GM23338 (cell line): ENCODE data around the gene ARHGAP42. TPM values are rescaled to one million over a fixed set of nuclear protein-coding genes. Genes with fewer than 3 reads are reported as not detected.
A peak's percentile ranks its signal among the peaks of the same experiment; 100 is the strongest.

Experiments used
- ATAC-seq: fragments of 200-7000 bp; cut with Tn5 transposase; 3 replicates; pipeline ENCODE4 v1.9.1; 2020
- DNase-seq: peaks from one replicate; pipeline ENCODE4 v3.0.0-alpha.2; 2015; ENCODE audit warnings: low spot score
- H2AFZ ChIP-seq: fragments of 200-600 bp; sonication (generic); 2 replicates; pipeline ENCODE4 v1.8.0; 2016; ENCODE audit warnings: antibody characterized with exemption, mild to moderate bottlenecking, moderate library complexity
- H3F3A ChIP-seq: fragments of 200-600 bp; sonication (generic); replicated peaks from 2 replicates; pipeline ENCODE4 v1.8.0; 2017; ENCODE audit warnings: antibody characterized with exemption, mixed run types, low read depth
- H3K27ac ChIP-seq: fragments of 200-600 bp; sonication (generic); 2 replicates; pipeline ENCODE4 v1.6.1; 2016; ENCODE audit warnings: low read depth
- H3K27me3 ChIP-seq: fragments of 200-600 bp; sonication (generic); 2 replicates; pipeline ENCODE4 v1.8.0; 2016; ENCODE audit warnings: mild to moderate bottlenecking, mixed run types, moderate library complexity; ENCODE audit not compliant: insufficient read depth
- H3K36me3 ChIP-seq: fragments of 200-600 bp; sonication (generic); 2 replicates; pipeline ENCODE4 v1.8.0; 2016; ENCODE audit warnings: mild to moderate bottlenecking; ENCODE audit not compliant: insufficient read depth
- H3K4me1 ChIP-seq: fragments of 200-600 bp; sonication (generic); 2 replicates; pipeline ENCODE4 v1.8.0; 2016; ENCODE audit warnings: mild to moderate bottlenecking, moderate library complexity; ENCODE audit not compliant: insufficient read depth
- H3K4me2 ChIP-seq: fragments of 200-600 bp; sonication (generic); 2 replicates; pipeline ENCODE4 v1.7.1; 2017; ENCODE audit warnings: mixed run types
- H3K4me3 ChIP-seq: fragments of 200-600 bp; sonication (generic); 2 replicates; pipeline ENCODE4 v1.6.1; 2016; ENCODE audit warnings: mixed run types
- H3K79me2 ChIP-seq: fragments of 200-600 bp; sonication (generic); replicated peaks from 2 replicates; pipeline ENCODE4 v1.8.0; 2017; ENCODE audit warnings: mild to moderate bottlenecking; ENCODE audit not compliant: insufficient read depth
- H3K9me2 ChIP-seq: fragments of 200-600 bp; sonication (generic); 2 replicates; pipeline ENCODE4 v1.8.0; 2017; ENCODE audit not compliant: insufficient read depth
- H4K20me1 ChIP-seq: fragments of 200-600 bp; sonication (generic); replicated peaks from 2 replicates; pipeline ENCODE4 v1.8.0; 2017; ENCODE audit warnings: mild to moderate bottlenecking; ENCODE audit not compliant: insufficient read depth
- H3K27ac Mint-ChIP-seq: 2 replicates; pipeline ENCODE4 v1.8.0; 2020; ENCODE audit warnings: inconsistent platforms, mild to moderate bottlenecking, moderate library complexity, mixed read lengths
- H3K27me3 Mint-ChIP-seq: 3 replicates; pipeline ENCODE4 v1.8.0; 2022; ENCODE audit warnings: low read depth, mild to moderate bottlenecking, moderate library complexity, mixed read lengths, inconsistent platforms; ENCODE audit not compliant: insufficient read depth, poor library complexity
- H3K36me3 Mint-ChIP-seq: 3 replicates; pipeline ENCODE4 v1.8.0; 2021; ENCODE audit warnings: low read depth, mild to moderate bottlenecking, inconsistent platforms, moderate library complexity, mixed read lengths
- H3K4me1 Mint-ChIP-seq: 3 replicates; pipeline ENCODE4 v1.8.0; 2020; ENCODE audit warnings: mild to moderate bottlenecking, inconsistent platforms, mixed read lengths
- H3K4me3 Mint-ChIP-seq: 3 replicates; pipeline ENCODE4 v1.8.0; 2021; ENCODE audit warnings: moderate library complexity, mild to moderate bottlenecking, inconsistent platforms, mixed read lengths
- H3K9me3 Mint-ChIP-seq: 3 replicates; pipeline ENCODE4 v1.8.0; 2020; ENCODE audit warnings: moderate library complexity, mild to moderate bottlenecking, inconsistent platforms, mixed read lengths
- CREB1 ChIP-seq: fragments of 250-450 bp; sonication (Bioruptor Pico); IDR thresholded peaks from 2 replicates; pipeline ENCODE4 v1.5.0; 2020; ENCODE audit warnings: low read depth, mild to moderate bottlenecking, moderate library complexity
- POLR2AphosphoS5 ChIP-seq: IDR thresholded peaks from 2 replicates; pipeline ENCODE4 v1.6.1; 2016; ENCODE audit warnings: antibody characterized with exemption, low read depth
- polyA plus RNA-seq: library from polyadenylated mRNA; unstranded; fragments of >200 nt; fragmentation: Nextera tagmentation; extraction: Ambion mirVana; gene quantifications from 2 replicates; pipeline ENCODE4 v1.2.1, GENCODE V29; 2016
- total RNA-seq: library from RNA; depleted of rRNA; stranded (reverse); fragments of >200 nt; shearing (Covaris generic); gene quantifications from 2 replicates; pipeline ENCODE4 v1.2.3, GENCODE V29; 2014
- TF ChIP-seq, protein P1 (sequence below): fragments of 250-450 bp; sonication (Bioruptor Pico); IDR thresholded peaks from 2 replicates; pipeline ENCODE4 v1.5.0; 2020; ENCODE audit warnings: mild to moderate bottlenecking, moderate library complexity

Gene ARHGAP42
- total and polyA plus RNA-seq, 2 experiments from 2014 or later: 23.7 to 35.7 TPM

- no peaks in the 10 kb centered on the region; the same call in 2 of the 3 replicates for H3K9me3 Mint-ChIP-seq
- peaks cover 13% of the 10 kb centered on the region for H3K4me1 ChIP-seq
- H2AFZ ChIP-seq: no peak overlapping the region
Observed at GRCh38 chr11:100676901-100677300, 10.2 kb upstream of the ARHGAP42 start.

More at GRCh38 chr11:100676901-100677300, 10.2 kb upstream of the ARHGAP42 start:
- Histone ChIP-seq H4K20me1 (no peaks in the 10 kb centered on the region), H3K27me3 (no peaks in the 10 kb centered on the region), H3K27ac (peak overlapping the region; percentile 77; the same call in 1 of the 2 replicates), H3K79me2 (no peaks in the 10 kb centered on the region), H3F3A (no peaks in the 10 kb centered on the region), H3K36me3 (no peaks in the 10 kb centered on the region), H3K4me3 (no peak overlapping the region), H3K9me2 (no peaks in the 10 kb centered on the region), H3K4me2 (peak overlapping the region; percentile 27; the same call in 1 of the 2 replicates)
- Mint-ChIP-seq H3K4me3 (0 out of 3 replicates have a peak overlapping the region, but pooled peaks have one; percentile 3), H3K27me3 (peaks cover 6% of the 10 kb centered on the region), H3K27ac (peak overlapping the region; percentile 97), H3K36me3 (no peaks in the 10 kb centered on the region), H3K4me1 (peaks cover 24% of the 10 kb centered on the region)
- DNase-seq: peak; percentile 95
- TF ChIP-seq POLR2AphosphoS5 (no peak), CREB1 (CRISPR knock-in tag) (peak; percentile 59)
- TF ChIP-seq, protein P1, sequence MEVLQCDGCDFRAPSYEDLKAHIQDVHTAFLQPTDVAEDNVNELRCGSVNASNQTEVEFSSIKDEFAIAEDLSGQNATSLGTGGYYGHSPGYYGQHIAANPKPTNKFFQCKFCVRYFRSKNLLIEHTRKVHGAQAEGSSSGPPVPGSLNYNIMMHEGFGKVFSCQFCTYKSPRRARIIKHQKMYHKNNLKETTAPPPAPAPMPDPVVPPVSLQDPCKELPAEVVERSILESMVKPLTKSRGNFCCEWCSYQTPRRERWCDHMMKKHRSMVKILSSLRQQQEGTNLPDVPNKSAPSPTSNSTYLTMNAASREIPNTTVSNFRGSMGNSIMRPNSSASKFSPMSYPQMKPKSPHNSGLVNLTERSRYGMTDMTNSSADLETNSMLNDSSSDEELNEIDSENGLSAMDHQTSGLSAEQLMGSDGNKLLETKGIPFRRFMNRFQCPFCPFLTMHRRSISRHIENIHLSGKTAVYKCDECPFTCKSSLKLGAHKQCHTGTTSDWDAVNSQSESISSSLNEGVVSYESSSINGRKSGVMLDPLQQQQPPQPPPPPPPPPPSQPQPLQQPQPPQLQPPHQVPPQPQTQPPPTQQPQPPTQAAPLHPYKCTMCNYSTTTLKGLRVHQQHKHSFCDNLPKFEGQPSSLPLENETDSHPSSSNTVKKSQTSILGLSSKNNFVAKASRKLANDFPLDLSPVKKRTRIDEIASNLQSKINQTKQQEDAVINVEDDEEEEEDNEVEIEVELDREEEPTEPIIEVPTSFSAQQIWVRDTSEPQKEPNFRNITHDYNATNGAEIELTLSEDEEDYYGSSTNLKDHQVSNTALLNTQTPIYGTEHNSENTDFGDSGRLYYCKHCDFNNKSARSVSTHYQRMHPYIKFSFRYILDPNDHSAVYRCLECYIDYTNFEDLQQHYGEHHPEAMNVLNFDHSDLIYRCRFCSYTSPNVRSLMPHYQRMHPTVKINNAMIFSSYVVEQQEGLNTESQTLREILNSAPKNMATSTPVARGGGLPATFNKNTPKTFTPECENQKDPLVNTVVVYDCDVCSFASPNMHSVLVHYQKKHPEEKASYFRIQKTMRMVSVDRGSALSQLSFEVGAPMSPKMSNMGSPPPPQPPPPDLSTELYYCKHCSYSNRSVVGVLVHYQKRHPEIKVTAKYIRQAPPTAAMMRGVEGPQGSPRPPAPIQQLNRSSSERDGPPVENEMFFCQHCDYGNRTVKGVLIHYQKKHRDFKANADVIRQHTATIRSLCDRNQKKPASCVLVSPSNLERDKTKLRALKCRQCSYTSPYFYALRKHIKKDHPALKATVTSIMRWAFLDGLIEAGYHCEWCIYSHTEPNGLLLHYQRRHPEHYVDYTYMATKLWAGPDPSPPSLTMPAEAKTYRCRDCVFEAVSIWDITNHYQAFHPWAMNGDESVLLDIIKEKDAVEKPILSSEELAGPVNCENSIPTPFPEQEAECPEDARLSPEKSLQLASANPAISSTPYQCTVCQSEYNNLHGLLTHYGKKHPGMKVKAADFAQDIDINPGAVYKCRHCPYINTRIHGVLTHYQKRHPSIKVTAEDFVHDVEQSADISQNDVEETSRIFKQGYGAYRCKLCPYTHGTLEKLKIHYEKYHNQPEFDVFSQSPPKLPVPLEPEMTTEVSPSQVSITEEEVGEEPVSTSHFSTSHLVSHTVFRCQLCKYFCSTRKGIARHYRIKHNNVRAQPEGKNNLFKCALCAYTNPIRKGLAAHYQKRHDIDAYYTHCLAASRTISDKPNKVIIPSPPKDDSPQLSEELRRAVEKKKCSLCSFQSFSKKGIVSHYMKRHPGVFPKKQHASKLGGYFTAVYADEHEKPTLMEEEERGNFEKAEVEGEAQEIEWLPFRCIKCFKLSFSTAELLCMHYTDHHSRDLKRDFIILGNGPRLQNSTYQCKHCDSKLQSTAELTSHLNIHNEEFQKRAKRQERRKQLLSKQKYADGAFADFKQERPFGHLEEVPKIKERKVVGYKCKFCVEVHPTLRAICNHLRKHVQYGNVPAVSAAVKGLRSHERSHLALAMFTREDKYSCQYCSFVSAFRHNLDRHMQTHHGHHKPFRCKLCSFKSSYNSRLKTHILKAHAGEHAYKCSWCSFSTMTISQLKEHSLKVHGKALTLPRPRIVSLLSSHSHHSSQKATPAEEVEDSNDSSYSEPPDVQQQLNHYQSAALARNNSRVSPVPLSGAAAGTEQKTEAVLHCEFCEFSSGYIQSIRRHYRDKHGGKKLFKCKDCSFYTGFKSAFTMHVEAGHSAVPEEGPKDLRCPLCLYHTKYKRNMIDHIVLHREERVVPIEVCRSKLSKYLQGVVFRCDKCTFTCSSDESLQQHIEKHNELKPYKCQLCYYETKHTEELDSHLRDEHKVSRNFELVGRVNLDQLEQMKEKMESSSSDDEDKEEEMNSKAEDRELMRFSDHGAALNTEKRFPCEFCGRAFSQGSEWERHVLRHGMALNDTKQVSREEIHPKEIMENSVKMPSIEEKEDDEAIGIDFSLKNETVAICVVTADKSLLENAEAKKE (CRISPR knock-in tag): 0 out of 2 replicates have a peak, but pooled peaks have one; percentile 28
- peak; percentile 98 for ATAC-seq
